Small intestine (tissue), 7 donors: Measurements from ENCODE around the gene LMBR1L. TPM values are rescaled to one million over a fixed set of nuclear protein-coding genes. Genes with fewer than 3 reads are reported as not detected.
"Not testable (repeated sequence)": the region's sequence is repeated elsewhere in the genome, so short reads cannot be mapped to it uniquely, and the experiment has no call there.

Source experiments
- DNase-seq, 2 donors: peaks; one replicate each; pipeline versions ENCODE4 v3.0.0 to v3.0.0-alpha.2; 2013
- FAIRE-seq: peaks from 2 replicates; lab custom pipeline; 2012; peaks lifted over from hg19 to GRCh38; lab: Jason Lieb, UNC
- H3K27ac ChIP-seq, 3 donors: one replicate each; pipeline ENCODE4 v1.5.1; 2013; ENCODE audit warnings: low read length in 2 of 3, mild to moderate bottlenecking in 2 of 3, control low read depth in 1 of 3, inconsistent platforms in 1 of 3, low read depth in 1 of 3, moderate library complexity in 1 of 3
- H3K27me3 ChIP-seq, 3 donors: one replicate each; pipeline ENCODE4 v1.6.1; 2013; ENCODE audit warnings: low read length in 3 of 3, inconsistent platforms in 1 of 3; ENCODE audit not compliant: control insufficient read depth in 3 of 3, insufficient read depth in 3 of 3
- H3K36me3 ChIP-seq, 3 donors: one replicate each; pipeline ENCODE4 v1.6.1; 2013; ENCODE audit warnings: low read length in 3 of 3, inconsistent platforms in 1 of 3, low read depth in 1 of 3, mild to moderate bottlenecking in 1 of 3, moderate library complexity in 1 of 3; ENCODE audit not compliant: control insufficient read depth in 3 of 3, insufficient read depth in 2 of 3
- H3K4me1 ChIP-seq, 3 donors: one replicate each; pipeline ENCODE4 v1.6.1; 2013; ENCODE audit warnings: low read length in 2 of 3, inconsistent platforms in 1 of 3, low read depth in 1 of 3, mild to moderate bottlenecking in 1 of 3, moderate library complexity in 1 of 3; ENCODE audit not compliant: control insufficient read depth in 3 of 3, insufficient read depth in 2 of 3
- H3K4me3 ChIP-seq, 3 donors: one replicate each; pipeline ENCODE4 v1.5.1; 2013; ENCODE audit warnings: low read length in 3 of 3, control low read depth in 1 of 3, inconsistent platforms in 1 of 3, low read depth in 1 of 3, mild to moderate bottlenecking in 1 of 3, moderate library complexity in 1 of 3
- H3K9me3 ChIP-seq, 2 donors: one replicate each; pipeline ENCODE4 v1.6.1; 2013; ENCODE audit warnings: low read depth in 1 of 2, low read length in 1 of 2; ENCODE audit not compliant: control insufficient read depth in 2 of 2, insufficient read depth in 1 of 2
- WGBS, 3 donors: extraction: QIAGEN DNeasy Blood & Tissue Kit; methylation state at CpG; one replicate each; pipeline ENCODE4 v1.1.7; 2013; 5-methylcytosine and 5-hydroxymethylcytosine counted together
- polyA plus RNA-seq, 4 donors: library from polyadenylated mRNA; stranded (reverse) in 3 of 4; unstranded in 1 of 4; fragments of 200-250 nt in 3 of 4; fragments of 120-200 nt in 1 of 4; gene quantifications; one replicate each; pipeline versions ENCODE4 v1.2.1 to v1.2.3, GENCODE V29; 2013
- donor health status: healthy with polysubstance abuse.
- donor health status: control.
- donor health status: control.
- donor health status: Bipolar disorder and iron deficiency.
- donor health status: healthy.

Gene LMBR1L
- polyA plus RNA-seq, 4 donors: 27.6 to 110 (median 81.8) TPM

GRCh38 chr12:49138587-49138986 is 27.9 kb upstream of the LMBR1L start:
- H3K36me3 ChIP-seq: peaks cover 0 to 3% (median 0%) of the 10 kb centered on the region in 3 donors
- H3K4me3 ChIP-seq: no peak overlapping the region
- no peak overlapping the region for H3K27ac ChIP-seq
- H3K9me3 ChIP-seq: no peaks in the 10 kb centered on the region
- H3K4me1 ChIP-seq: no peaks in the 10 kb centered on the region
- H3K27me3 ChIP-seq: no peaks in the 10 kb centered on the region
- DNase-seq: no peak
- WGBS, 3 donors: 30 to 49% (median 45%) methylated on average over 2 of the region's 2 CpGs
- no peak for FAIRE-seq

- 88 to 100% (median 94%) methylated on average over 1 of the region's 1 CpG for WGBS, 3 donors
- Histone ChIP-seq H3K4me1 (peaks cover 0 to 5% (median 0%) of the 10 kb centered on the region in 3 donors), H3K4me3 (no peak overlapping the region), H3K27me3 (no peaks in the 10 kb centered on the region), H3K9me3 (no peaks in the 10 kb centered on the region), H3K27ac (no peak overlapping the region), H3K36me3 (peaks cover 0 to 3% (median 0%) of the 10 kb centered on the region in 3 donors)
- FAIRE-seq: no peak
- DNase-seq: no peak
Measured at GRCh38 chr12:49137476-49137875, 26.8 kb upstream of the LMBR1L start.

GRCh38 chr12:49136997-49137396 is 26.4 kb upstream of the LMBR1L start:
- H3K27ac ChIP-seq, H3K9me3 ChIP-seq, H3K27me3 ChIP-seq, H3K4me1 ChIP-seq, H3K36me3 ChIP-seq, FAIRE-seq, DNase-seq, H3K4me3 ChIP-seq: not testable (repeated sequence)
- 85 to 93% (median 90%) methylated on average over 3 of the region's 3 CpGs for WGBS, 3 donors

GRCh38 chr12:49133590-49133989 is 22.9 kb upstream of the LMBR1L start:
- 82 to 89% (median 86%) methylated on average over 10 of the region's 10 CpGs for WGBS, 3 donors
- peaks cover 0 to 20% (median 3%) of the 10 kb centered on the region in 3 donors for H3K36me3 ChIP-seq
- peaks cover 2 to 21% (median 3%) of the 10 kb centered on the region in 3 donors for H3K4me1 ChIP-seq
- FAIRE-seq (no peak), DNase-seq (no peak)
- H3K27me3 ChIP-seq: no peaks in the 10 kb centered on the region
- H3K9me3 ChIP-seq: no peaks in the 10 kb centered on the region
- H3K4me3 ChIP-seq: no peak overlapping the region
- no peak overlapping the region for H3K27ac ChIP-seq

GRCh38 chr12:49133014-49133413 is 22.4 kb upstream of the LMBR1L start:
- DNase-seq (no peak), FAIRE-seq (no peak)
- Histone ChIP-seq H3K27me3 (no peaks in the 10 kb centered on the region), H3K4me1 (peaks cover 2 to 21% (median 3%) of the 10 kb centered on the region in 3 donors), H3K36me3 (peaks cover 0 to 20% (median 3%) of the 10 kb centered on the region in 3 donors), H3K27ac (no peak overlapping the region), H3K9me3 (no peaks in the 10 kb centered on the region), H3K4me3 (no peak overlapping the region)
- WGBS, 3 donors: 61 to 78% (median 75%) methylated on average over 5 of the region's 5 CpGs

GRCh38 chr12:49131894-49132461 is 21.3 kb upstream of the LMBR1L start:
- peak overlapping the region in 2 of 3 donors; percentile 39 to 89 for H3K4me3 ChIP-seq
- FAIRE-seq: no peak

GRCh38 chr12:49131051-49131893 is 20.6 kb upstream of the LMBR1L start, which contains the start of gene TUBA1B:
Gene TUBA1B (minus strand): TSS chr12:49131395. CDS start chr12:49131300, 95 bp downstream.
- H3K27me3 ChIP-seq: no peaks in the 10 kb centered on the region
- no peaks in the 10 kb centered on the region for H3K9me3 ChIP-seq
- FAIRE-seq (no peak), DNase-seq (peak; percentile 90 to 95)
- peak within 1 kb of the TSS; percentile 97 to 100 (median 100) for H3K27ac ChIP-seq
- H3K4me3 ChIP-seq: peak within 1 kb of the TSS; percentile 89 to 99 (median 96)
- 0% methylated on average over 68 to 79 of the region's 79 CpGs for WGBS, 3 donors
- H3K4me1 ChIP-seq: peaks cover 2 to 21% (median 3%) of the 10 kb centered on the region in 3 donors
- H3K36me3 ChIP-seq: peaks cover 0 to 26% (median 5%) of the 10 kb centered on the region in 3 donors

More at GRCh38 chr12:49131894-49132461, 21.3 kb upstream of the LMBR1L start:
- no peaks in the 10 kb centered on the region for H3K9me3 ChIP-seq
- H3K4me1 ChIP-seq: peaks cover 2 to 21% (median 3%) of the 10 kb centered on the region in 3 donors
- H3K27me3 ChIP-seq: no peaks in the 10 kb centered on the region
- H3K27ac ChIP-seq: peak overlapping the region; percentile 16 to 100 (median 65)
- 11 to 13% (median 12%) methylated on average over 9 of the region's 9 CpGs for whole genome bisulfite sequencing, 3 donors
- DNase-seq: peak; percentile 27 to 49
- peaks cover 0 to 26% (median 5%) of the 10 kb centered on the region in 3 donors for H3K36me3 ChIP-seq
